GM19328 (cell line): ENCODE results near the gene TOMT.

Experiments used
- ATAC-seq: cut with Tn5 transposase; IDR thresholded peaks from one replicate; pipeline ENCODE4 v1.9.1; 2021; ENCODE audit warnings: mild to moderate bottlenecking, moderate library complexity; ENCODE audit not compliant: unreplicated experiment

The TOMT gene, protein sequence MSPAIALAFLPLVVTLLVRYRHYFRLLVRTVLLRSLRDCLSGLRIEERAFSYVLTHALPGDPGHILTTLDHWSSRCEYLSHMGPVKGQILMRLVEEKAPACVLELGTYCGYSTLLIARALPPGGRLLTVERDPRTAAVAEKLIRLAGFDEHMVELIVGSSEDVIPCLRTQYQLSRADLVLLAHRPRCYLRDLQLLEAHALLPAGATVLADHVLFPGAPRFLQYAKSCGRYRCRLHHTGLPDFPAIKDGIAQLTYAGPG

GRCh38 chr11:72105888-72106287 is at the start of gene TOMT:
Gene TOMT, plus strand, starts transcription at chr11:72105924. Its CDS starts 28 bp downstream, at chr11:72105952.
- ATAC-seq, result no peak

GRCh38 chr11:72058416-72059034 is 47.2 kb upstream of the TOMT start:
- ATAC-seq, result no peak

DNA sequence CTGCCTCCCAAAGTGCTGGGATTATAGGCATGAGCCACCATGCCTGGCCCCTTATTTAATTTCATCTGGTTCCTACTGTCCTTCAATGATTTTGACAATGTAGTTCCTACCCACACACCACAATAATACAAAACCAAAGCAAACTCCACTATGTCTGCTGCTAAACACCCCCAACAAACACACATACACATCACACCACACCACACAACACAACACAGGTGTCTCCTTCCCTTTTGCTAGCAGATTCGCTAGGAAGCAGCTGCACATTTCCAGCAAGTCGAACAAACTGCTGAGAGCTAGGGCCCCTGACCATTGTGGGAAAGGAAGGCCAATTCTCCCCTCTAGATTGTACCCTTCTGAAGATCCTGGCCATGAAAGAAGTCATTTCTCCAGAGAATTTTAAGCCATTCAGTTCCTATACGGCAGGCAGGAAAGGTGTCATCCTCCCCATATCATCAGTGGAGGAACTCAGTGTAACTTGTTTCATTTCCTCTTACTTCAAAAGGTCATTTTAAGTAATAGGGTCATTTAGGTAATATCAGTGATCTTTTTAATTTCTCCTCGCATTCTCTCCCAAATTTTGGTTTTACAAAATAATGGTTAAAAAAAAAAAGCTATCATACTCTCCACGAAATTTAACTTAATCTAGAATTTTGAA is 43.9 kb upstream of the TOMT start:
- no peak for ATAC-seq

GRCh38 chr11:72066855-72067254 is 38.9 kb upstream of the TOMT start:
- ATAC-seq, result no peak

DNA sequence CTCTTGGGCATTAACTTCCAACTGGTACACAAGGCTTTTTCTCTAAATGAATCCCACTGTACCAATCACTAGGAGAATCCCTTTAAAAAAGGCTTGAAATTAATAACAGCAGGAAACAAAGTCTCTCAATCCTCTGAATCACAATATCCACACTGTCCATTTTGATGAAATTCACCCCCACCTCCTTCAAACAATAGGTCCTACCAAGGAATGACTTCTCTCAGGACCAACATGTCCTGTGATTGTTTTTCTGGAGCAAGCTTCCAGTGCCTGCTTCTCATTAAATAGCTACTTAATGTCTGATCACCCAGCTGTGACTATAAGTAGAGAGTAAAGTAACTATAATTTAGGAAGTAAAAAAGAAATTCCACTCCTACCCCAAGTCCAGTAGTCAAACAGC is 38.5 kb upstream of the TOMT start:
- ATAC-seq, result no peak

DNA sequence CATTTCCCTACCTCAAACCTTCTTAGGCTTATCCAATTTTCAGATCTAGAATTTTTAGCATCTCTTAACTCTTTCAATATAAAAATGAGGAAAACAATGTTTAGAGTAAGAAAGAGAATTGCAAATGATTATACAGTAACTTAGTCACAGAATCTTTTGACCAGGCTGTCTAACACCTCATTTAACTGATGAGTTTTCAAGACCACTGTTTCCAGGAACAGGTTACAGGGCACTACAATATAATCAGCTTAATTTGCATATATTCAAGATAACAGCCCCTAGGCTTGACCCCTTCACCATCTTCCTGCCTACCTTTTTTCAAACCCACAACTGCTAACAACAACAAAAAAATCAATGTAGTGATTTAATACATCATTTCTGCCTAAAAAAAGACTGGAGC is 38.0 kb upstream of the TOMT start:
- no peak for ATAC-seq

DNA sequence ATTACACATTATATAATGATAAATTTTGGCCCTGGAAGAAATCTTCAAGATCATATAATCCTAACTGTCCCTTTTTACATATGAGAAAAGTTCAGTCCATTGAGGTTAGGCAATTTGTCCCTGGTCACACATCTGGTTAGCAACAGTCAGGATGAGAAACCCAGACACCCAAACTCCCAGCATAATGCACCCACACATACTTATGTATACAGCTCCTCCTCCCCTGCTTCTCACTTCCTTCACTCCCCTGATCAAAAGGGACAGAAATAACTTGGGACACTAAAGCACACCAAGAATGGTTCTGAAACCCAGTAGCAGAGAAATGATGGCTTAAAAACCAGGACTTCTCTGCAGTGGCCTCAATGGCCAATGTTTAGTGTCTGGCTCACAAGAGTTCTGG is 36.5 kb upstream of the TOMT start:
- no peak for ATAC-seq

DNA sequence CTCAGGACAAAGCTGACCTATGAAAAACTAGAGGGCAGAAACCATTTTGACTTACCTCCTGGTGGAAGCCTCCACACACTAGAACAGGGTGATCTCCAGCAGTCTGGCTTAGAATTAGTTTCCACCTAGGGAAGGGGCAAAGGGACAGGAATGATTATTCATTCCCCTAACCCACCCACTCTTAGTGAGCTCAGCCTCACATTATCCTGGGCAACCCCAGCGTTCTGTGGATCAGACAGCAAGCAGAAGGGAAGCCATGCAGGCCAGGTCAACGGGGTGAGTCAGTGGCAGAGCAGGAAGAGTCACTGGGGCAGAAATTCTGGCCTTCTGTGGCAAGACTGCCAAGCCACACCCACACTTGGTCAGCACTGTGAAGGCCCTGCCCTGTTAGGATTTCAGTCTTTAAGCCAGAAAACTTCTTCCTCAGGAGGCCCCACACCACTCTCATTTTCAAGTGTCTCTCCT is 35.9 kb upstream of the TOMT start:
- ATAC-seq, result no peak

DNA sequence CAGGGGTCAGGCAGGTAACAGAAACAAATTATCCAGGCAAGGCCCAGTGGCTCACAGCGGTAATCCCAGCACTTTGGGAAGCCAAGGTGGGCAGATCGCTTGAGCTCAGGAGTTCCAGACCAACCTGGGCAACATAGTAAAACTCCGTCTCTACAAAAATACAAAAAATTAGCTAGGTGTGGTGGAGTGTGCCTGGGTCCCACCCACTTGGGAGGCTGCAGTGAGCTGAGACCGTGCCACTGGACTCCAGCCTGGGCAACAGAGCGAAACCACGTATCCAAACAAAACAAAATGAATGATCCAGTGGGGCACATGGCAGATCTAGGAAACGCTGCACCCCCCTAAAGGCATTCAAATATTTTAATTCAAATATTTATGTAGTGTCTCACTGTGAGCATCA is 35.2 kb upstream of the TOMT start:
- no peak for ATAC-seq

- no peak for ATAC-seq
Measured at GRCh38 chr11:72072348-72072747, 33.4 kb upstream of the TOMT start.

DNA sequence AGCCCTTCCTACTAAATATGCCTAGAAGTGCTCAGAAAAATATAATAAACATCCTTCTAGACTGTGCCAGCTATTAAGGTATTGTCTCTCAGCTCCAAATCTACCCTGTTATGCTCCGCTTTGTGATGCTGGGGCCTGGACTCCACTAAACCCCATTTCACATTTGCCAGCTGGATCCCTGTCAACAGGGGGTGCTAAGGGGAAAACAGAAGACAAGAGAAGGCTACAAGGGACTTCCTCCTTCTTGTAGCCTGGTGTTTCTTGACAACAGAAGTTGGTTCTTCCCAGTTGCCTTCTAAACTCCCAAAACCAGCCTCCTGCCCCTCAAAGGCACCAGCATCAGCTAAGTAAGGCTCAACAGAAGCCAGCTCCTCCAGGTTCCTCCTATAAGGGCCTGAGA is 30.6 kb upstream of the TOMT start:
- no peak for ATAC-seq

DNA sequence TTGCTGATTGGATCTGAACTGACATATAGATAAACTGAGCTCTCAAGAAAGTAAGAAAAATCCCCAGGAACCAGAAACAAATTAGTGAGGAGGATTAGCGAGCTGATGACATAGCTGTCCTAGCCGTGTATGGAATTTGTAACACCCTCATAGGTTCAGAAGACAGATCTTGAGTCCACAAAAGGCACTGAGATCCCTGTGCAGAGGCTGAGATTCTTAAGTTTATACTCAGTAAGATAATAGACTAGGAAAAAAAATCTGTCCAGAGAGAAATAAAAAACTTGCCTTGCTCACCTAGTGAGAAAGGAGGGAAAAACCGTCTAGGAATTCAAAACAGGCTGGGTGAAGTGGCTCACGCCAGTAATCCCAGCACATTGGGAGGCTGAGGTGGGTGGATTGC is 30.0 kb upstream of the TOMT start:
- ATAC-seq, result no peak

DNA sequence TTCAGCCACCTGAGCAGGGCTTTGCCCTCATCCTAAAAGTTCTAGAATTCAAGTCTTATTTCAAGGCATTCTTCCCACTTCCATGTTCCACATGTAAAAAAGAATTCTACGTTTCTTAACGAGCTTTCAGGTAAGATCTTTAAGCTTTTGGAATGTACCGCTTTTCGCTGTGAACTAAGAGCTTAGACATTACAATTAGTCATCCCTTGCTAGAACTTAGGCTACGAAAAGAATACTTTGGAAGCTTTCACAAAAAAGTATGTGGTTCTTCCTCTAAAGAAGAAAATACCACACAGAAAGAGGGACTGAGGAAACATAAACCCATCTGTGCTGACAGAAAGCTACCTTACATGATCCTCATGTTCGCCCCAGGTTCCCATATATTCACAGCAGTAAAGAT is 27.2 kb upstream of the TOMT start:
- ATAC-seq, result no peak

DNA sequence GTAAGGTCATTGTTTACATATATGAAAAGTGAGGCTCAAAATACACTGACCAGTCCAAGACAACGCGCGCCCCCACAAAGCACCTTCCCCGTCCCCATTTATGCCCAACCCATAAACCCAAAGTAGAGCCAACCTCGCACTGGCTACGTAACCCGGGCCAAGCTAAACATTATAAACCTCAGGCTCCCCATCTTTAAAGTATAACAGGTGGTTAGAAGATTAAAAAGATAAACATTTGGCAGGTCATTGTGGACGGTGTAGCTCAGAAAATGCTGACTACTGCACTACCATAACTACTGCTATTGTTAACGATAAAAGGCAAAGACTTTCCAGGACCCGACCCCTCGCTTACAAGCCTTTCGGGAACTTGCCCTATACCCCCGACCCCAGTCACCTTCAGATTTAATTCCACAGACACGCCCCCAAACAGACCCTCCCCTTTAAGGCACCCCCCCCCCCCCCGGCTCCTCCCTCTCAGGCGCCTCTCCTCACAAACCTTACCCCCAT is 25.9 kb upstream of the TOMT start:
- ATAC-seq, result no peak

GRCh38 chr11:72080326-72081183 is 25.2 kb upstream of the TOMT start, which contains the start of the genes LRRC51 and NUMA1:
Gene LRRC51, plus strand, starts transcription at chr11:72080850. Its CDS starts 8,234 bp downstream, at chr11:72089084.
Gene NUMA1, minus strand, starts transcription at chr11:72080542. Its CDS starts 44,599 bp downstream, at chr11:72035943.
- peak; percentile 91 for ATAC-seq

GRCh38 chr11:72081184-72081644 is 24.5 kb upstream of the TOMT start:
- no peak for ATAC-seq

DNA sequence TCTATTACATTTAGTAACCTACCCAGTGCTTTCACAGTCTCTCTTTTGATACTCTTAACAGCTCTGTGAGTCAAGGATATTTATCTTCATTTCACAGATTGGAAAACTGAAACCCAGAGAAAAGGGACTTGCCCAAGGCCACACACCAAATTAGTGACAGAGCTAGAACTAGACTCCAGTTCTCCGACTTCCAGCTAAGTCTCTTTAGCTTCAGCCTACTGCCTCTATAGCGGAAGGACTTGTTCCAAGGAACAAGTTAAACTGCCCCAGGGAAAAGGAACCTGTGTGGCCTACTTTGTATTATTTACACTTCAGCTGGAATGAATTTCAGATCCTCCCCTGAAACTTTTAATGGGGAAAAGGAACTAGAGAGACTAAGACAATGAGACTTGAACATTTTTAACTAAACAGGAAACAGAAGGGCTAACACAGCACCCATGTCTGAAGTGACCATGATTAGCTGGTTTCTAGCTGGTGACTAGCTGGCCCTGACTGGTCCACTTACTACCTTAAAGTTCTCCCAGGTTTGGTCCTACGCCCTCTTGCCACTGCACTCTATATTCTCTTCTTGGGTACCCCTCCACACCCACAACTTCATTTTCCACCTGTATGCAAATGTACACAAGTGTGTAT is 23.8 kb upstream of the TOMT start:
- no peak for ATAC-seq

- no peak for ATAC-seq
Measured at GRCh38 chr11:72083414-72083813, 22.3 kb upstream of the TOMT start.

GRCh38 chr11:72084076-72084475 is 21.6 kb upstream of the TOMT start:
- no peak for ATAC-seq

- ATAC-seq, result no peak
Measured at GRCh38 chr11:72084965-72085364, 20.8 kb upstream of the TOMT start.
